PC-3 (cell line): Measurements from ENCODE around the gene PDIA5.

Experiments used
- EZH2 ChIP-seq: fragments of 300-600 bp; sonication (generic); IDR thresholded peaks from one replicate; pipeline ENCODE4 v1.6.1; 2017; ENCODE audit warnings: antibody characterized with exemption, mild to moderate bottlenecking, low read length; ENCODE audit not compliant: unreplicated experiment
- EZH2phosphoT487 ChIP-seq: fragments of 300-600 bp; sonication (generic); IDR thresholded peaks from 2 replicates; pipeline ENCODE4 v1.6.1; 2018; ENCODE audit warnings: mild to moderate bottlenecking, antibody characterized with exemption, low read length, borderline replicate concordance
- TF ChIP-seq, protein P1 (sequence below): fragments of 300-600 bp; sonication (generic); conservative IDR thresholded peaks from 2 replicates; pipeline ENCODE4 v1.5.1; 2017; ENCODE audit warnings: antibody characterized with exemption, low read depth, mild to moderate bottlenecking, low read length

DNA sequence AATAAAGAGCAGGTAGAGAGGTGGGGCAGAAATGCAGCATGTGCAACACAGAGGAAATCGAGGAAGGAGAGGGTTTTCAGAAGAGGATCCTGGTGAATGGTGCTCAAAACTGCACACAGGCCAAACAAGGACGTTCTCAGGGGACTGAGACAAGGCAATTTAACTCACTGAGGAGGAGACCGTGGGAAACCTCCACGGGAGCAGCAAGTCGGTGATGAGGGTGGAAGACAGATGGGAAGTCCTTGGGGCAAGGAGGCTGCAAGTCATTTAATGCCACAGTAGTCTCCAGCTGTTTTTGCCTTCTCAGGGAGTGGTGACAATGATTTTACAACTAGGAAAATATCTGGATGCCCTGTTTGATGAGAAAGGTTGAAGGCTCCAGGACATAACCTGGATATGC lies 11.5 kb upstream of the PDIA5 start:
- TF ChIP-seq, protein P1, sequence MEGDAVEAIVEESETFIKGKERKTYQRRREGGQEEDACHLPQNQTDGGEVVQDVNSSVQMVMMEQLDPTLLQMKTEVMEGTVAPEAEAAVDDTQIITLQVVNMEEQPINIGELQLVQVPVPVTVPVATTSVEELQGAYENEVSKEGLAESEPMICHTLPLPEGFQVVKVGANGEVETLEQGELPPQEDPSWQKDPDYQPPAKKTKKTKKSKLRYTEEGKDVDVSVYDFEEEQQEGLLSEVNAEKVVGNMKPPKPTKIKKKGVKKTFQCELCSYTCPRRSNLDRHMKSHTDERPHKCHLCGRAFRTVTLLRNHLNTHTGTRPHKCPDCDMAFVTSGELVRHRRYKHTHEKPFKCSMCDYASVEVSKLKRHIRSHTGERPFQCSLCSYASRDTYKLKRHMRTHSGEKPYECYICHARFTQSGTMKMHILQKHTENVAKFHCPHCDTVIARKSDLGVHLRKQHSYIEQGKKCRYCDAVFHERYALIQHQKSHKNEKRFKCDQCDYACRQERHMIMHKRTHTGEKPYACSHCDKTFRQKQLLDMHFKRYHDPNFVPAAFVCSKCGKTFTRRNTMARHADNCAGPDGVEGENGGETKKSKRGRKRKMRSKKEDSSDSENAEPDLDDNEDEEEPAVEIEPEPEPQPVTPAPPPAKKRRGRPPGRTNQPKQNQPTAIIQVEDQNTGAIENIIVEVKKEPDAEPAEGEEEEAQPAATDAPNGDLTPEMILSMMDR, result no peak
- TF ChIP-seq EZH2, result no peak
- TF ChIP-seq EZH2phosphoT487, result no peak
